Hepatocyte (in vitro differentiated cells): Measurements from ENCODE around the gene SNCAIP.

Experiments
- CTCF ChIP-seq: fragments of 200-600 bp; sonication (generic); IDR thresholded peaks from 2 replicates; pipeline ENCODE4 v1.5.1; 2016; ENCODE audit warnings: antibody characterized with exemption, mild to moderate bottlenecking; ENCODE audit not compliant: poor library complexity
- EZH2 ChIP-seq: fragments of 200-600 bp; sonication (generic); IDR thresholded peaks from 2 replicates; pipeline ENCODE4 v1.6.1; 2016; ENCODE audit warnings: antibody characterized with exemption, mild to moderate bottlenecking, borderline replicate concordance

GRCh38 chr5:122286541-122286940 lies 25.5 kb upstream of the SNCAIP start:
- TF ChIP-seq CTCF = no peak
- TF ChIP-seq EZH2 = no peak
